CD4-positive, alpha-beta T cell treated with Interleukin-12 subunit alpha and Interleukin-12 subunit beta, for 1 hour (primary cell): ENCODE results near the gene HEATR9.

Source experiments
- DNase-seq: peaks from one replicate; pipeline ENCODE4 v3.0.0-alpha.2; 2020

The HEATR9 gene

GRCh38 chr17:35807371-35808144 is 61.1 kb downstream of the HEATR9 start:
- no peak for DNase-seq
